ACC112 (cell line): Measurements from ENCODE around the gene SUCLG2.

Experiments
- H2AFZ ChIP-seq: fragments of 200-600 bp; sonication (generic); one replicate; pipeline ENCODE4 v1.6.0; 2017; ENCODE audit warnings: antibody characterized with exemption, low read length; ENCODE audit not compliant: unreplicated experiment
- H3K27ac ChIP-seq: fragments of 200-600 bp; sonication (generic); 2 replicates; pipeline ENCODE4 v1.5.1; 2014; ENCODE audit warnings: low read depth, mild to moderate bottlenecking, antibody characterized with exemption, low read length, moderate library complexity
- H3K27me3 ChIP-seq: fragments of 200-600 bp; sonication (generic); 2 replicates; pipeline ENCODE4 v1.6.1; 2014; ENCODE audit warnings: mild to moderate bottlenecking, antibody characterized with exemption, low read length, moderate library complexity, mixed read lengths; ENCODE audit not compliant: insufficient read depth
- H3K36me3 ChIP-seq: fragments of 200-600 bp; sonication (generic); 2 replicates; pipeline ENCODE4 v1.6.1; 2016; ENCODE audit warnings: mild to moderate bottlenecking, antibody characterized with exemption, low read length, moderate library complexity, mixed read lengths; ENCODE audit not compliant: insufficient read depth
- H3K4me1 ChIP-seq: fragments of 200-600 bp; sonication (generic); one replicate; pipeline ENCODE4 v1.6.1; 2016; ENCODE audit warnings: low read length, mixed read lengths; ENCODE audit not compliant: insufficient read depth, unreplicated experiment, control insufficient read depth
- H3K4me3 ChIP-seq: fragments of 200-600 bp; sonication (generic); 2 replicates; pipeline ENCODE4 v1.5.1; 2014; ENCODE audit warnings: mild to moderate bottlenecking, low read depth, low read length
- H3K79me2 ChIP-seq: fragments of 200-600 bp; sonication (generic); one replicate; pipeline ENCODE4 v1.6.0; 2016; ENCODE audit warnings: low read length; ENCODE audit not compliant: control insufficient read depth, unreplicated experiment, insufficient read depth

The SUCLG2 gene

DNA sequence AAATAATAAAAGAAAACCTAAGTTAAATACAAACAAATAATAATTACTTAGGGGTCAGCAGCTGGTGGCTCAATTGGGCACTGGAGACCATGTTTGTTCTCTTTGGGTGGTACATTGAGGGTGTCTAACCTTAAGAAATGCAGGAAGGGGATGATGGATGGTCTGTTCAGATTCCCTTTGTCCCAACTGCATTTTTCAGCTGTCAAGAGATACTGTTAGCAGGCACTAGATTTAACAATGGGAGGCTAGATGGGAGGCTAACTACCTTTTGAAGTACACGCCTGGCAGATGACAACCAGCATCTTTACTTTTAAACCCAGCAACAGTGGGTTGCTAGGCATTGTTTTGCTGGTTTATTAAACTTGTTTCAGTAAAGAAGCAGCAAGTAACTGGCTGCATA is 222.5 kb downstream of the SUCLG2 start:
- H3K4me3 ChIP-seq: no peak overlapping the region
- no peaks in the 10 kb centered on the region for H3K4me1 ChIP-seq
- H3K36me3 ChIP-seq: no peaks in the 10 kb centered on the region
- H3K27ac ChIP-seq: no peak overlapping the region
- H3K27me3 ChIP-seq: no peaks in the 10 kb centered on the region
- no peak overlapping the region for H2AFZ ChIP-seq
- no peaks in the 10 kb centered on the region for H3K79me2 ChIP-seq

DNA sequence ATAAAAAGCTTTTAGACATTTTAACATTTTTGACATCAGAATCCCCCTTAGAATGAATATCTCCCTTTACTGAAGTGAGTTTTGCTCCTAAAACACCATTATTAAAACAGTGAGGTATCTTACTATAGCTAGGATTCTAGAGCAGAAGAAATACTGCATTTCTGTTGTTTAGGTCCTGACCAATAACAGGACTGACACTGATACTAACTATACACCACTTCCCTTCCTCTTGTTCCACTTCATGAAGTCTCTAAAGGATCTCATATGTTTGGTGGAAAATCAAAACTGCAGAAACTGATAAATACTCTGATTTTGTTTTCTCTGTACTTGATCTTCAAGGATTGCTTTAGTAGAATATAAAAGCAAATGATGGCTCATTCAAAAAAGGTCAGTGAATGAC is 230.7 kb downstream of the SUCLG2 start:
- H3K4me1 ChIP-seq: no peaks in the 10 kb centered on the region
- peaks cover 17% of the 10 kb centered on the region for H3K36me3 ChIP-seq
- H3K79me2 ChIP-seq: no peaks in the 10 kb centered on the region
- H2AFZ ChIP-seq: no peak overlapping the region
- H3K27ac ChIP-seq: no peak overlapping the region
- H3K27me3 ChIP-seq: no peaks in the 10 kb centered on the region
- H3K4me3 ChIP-seq: no peak overlapping the region

DNA sequence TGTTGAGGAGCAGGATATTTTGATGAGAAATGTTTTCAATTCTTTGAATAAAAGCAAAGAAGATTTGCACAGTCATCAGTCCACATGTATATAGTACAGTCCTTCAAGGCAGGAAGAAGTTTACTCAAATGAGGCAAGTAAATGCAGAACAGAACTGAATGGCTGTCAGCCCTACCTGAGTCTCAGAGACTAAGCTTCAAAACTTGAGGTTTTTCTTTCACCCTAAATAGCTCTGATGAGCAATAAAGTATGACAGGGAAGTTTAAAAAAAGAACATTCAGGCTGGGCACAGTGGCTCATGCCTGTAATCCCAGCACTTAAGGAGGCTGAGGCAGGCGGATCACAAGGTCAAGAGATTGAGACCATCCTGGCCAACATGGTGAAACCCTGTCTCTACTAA is 232.5 kb downstream of the SUCLG2 start:
- H3K4me1 ChIP-seq: peaks cover 5% of the 10 kb centered on the region
- no peak overlapping the region for H3K27ac ChIP-seq
- H3K27me3 ChIP-seq: no peaks in the 10 kb centered on the region
- no peak overlapping the region for H2AFZ ChIP-seq
- H3K79me2 ChIP-seq: no peaks in the 10 kb centered on the region
- H3K4me3 ChIP-seq: no peak overlapping the region
- H3K36me3 ChIP-seq: peaks cover 17% of the 10 kb centered on the region

DNA sequence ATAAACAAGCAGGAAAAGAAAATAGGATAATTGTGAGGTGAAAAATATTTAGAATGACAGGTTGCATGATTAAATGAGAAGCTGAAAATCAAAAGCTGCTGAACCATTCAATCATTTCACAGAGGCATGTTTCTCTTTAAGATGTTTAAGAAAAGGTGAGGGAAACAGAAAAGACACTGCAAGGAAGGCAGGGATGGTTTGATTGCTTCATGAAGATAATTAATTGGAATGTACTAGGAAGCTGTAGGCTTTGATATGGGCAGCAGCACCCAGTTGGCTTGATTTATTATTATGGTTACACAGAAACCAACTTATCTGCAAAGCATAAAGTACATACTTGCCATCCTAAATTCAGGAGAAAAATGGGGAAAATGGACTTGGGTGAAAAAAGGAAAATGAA is 234.6 kb downstream of the SUCLG2 start:
- no peaks in the 10 kb centered on the region for H3K27me3 ChIP-seq
- no peak overlapping the region for H3K27ac ChIP-seq
- peaks cover 8% of the 10 kb centered on the region for H3K4me1 ChIP-seq
- H3K36me3 ChIP-seq: peaks cover 22% of the 10 kb centered on the region
- H2AFZ ChIP-seq: no peak overlapping the region
- H3K4me3 ChIP-seq: no peak overlapping the region
- H3K79me2 ChIP-seq: no peaks in the 10 kb centered on the region

DNA sequence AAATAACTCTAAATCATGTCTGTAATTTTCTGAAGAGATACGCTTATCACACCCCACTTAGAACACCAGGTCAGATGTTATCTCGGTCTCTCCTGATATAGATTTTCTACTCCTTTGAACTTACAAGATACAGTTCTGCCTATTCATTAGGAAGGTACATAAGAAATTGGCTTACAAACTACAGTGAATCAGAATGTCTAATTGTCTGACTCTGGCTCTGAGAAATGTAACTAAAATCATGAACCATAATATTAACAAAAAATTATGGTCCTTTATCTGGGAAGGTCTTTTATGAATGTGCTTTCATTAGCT is 235.2 kb downstream of the SUCLG2 start:
- H3K27me3 ChIP-seq: no peaks in the 10 kb centered on the region
- H3K79me2 ChIP-seq: no peaks in the 10 kb centered on the region

DNA sequence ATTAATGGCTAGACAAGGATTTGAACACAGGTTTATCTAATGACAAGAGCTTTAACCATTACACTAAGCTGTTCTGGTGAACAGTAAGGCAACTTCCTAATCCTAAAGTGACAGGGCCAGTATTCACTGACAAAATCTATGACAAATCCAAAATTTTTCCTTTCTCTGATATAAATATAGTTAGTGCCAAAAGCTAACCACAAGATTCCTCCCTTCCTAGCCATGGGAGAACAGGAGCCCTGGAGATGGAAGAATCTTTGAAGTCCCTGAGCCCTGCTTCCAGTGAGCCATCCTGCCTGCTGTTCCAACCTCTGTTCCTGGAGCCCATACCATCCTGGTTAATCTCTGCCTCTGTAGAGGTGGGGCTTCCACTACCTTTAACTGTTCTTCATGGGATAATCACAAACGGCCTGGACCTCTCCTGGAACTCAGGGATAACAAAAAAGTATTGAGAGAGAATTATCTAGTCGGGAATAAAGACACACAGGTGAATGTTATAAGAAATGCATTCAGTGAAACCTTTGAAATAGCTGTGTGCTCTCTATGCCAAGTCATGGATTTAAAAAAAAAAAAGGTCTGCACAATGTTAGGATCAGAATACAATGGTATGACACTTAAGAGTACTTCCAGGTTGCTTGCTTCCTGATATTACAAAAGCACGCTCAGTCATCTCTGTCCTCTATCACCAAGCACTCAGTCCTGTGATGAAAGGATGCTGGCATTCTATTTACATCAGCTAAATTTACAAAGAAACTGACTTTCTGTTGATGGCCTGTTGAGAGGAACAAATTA is 235.8 kb downstream of the SUCLG2 start:
- Histone ChIP-seq H3K27ac (no peak overlapping the region), H3K79me2 (no peaks in the 10 kb centered on the region), H3K36me3 (peaks cover 22% of the 10 kb centered on the region), H2AFZ (no peak overlapping the region), H3K4me1 (peaks cover 8% of the 10 kb centered on the region), H3K4me3 (no peak overlapping the region), H3K27me3 (no peaks in the 10 kb centered on the region)

More for the DNA sequence above, 235.2 kb downstream of the SUCLG2 start:
- Histone ChIP-seq H3K27ac (no peak overlapping the region), H3K4me3 (no peak overlapping the region), H2AFZ (no peak overlapping the region), H3K4me1 (peaks cover 8% of the 10 kb centered on the region), H3K36me3 (peaks cover 22% of the 10 kb centered on the region)

DNA sequence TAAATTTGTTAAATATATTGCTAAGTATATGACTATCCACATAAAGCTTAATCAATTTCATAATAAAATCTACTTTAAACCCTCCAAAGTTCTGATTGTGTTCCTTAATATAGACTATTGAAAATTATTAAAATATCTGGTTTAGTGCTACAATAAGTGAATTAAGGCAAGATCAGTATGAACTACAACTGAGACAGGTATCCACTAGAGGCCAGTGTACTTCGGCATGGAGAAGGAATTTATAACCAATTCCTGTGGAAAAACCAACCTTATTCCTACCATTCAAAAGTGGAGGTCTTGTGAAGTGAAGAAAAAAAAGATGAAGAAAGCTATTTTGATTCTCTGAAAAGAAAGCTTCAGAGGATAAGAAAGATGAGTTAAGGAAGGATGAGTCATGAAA is 237.7 kb downstream of the SUCLG2 start:
- H3K4me3 ChIP-seq: no peak overlapping the region
- H3K79me2 ChIP-seq: no peaks in the 10 kb centered on the region
- H3K36me3 ChIP-seq: peaks cover 22% of the 10 kb centered on the region
- no peak overlapping the region for H2AFZ ChIP-seq
- no peak overlapping the region for H3K27ac ChIP-seq
- H3K4me1 ChIP-seq: peaks cover 8% of the 10 kb centered on the region
- no peaks in the 10 kb centered on the region for H3K27me3 ChIP-seq

DNA sequence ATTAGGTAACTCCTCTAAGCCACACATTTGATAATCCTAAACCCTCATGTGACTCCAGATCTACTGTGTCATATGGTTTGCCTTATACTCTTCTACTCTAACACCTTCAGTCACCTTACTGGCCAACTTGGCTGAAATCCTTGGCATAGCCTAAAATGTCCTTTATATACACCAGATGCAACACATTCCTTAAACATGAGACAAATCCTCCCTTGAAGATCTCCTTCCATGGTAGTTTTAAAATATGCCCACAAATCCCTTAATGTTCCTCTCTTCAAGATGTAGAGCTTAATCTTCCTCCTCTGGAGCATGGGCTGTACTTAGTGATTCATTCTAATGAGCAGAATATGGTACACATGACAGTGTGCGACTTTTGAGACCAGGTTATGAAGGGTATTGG is 238.9 kb downstream of the SUCLG2 start:
- Histone ChIP-seq H3K27ac (no peak overlapping the region), H2AFZ (no peak overlapping the region), H3K4me3 (no peak overlapping the region), H3K79me2 (no peaks in the 10 kb centered on the region), H3K4me1 (peaks cover 8% of the 10 kb centered on the region), H3K36me3 (peaks cover 15% of the 10 kb centered on the region), H3K27me3 (no peaks in the 10 kb centered on the region)

DNA sequence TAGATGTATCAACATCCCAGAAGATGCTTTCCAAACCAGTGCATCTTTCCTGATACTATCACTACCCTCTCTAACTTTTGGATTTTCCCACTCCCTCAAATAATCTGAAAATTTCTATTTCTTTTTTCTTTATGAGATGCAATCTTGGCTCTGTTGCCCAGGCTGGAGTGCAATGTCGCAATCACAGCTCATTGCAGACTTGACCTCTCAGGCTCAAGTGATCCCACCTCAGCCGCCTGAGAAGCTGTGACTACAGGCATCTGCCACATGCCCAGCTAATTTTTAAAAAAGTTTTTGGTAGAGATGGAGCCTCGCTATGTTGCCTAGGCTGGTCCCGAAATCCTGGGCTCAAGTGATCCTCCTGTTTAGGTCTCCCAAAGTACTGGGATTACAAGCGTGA is 239.7 kb downstream of the SUCLG2 start:
- Histone ChIP-seq H3K27me3 (no peaks in the 10 kb centered on the region), H3K4me3 (no peak overlapping the region), H3K79me2 (no peaks in the 10 kb centered on the region), H2AFZ (no peak overlapping the region), H3K27ac (no peak overlapping the region), H3K4me1 (peaks cover 8% of the 10 kb centered on the region), H3K36me3 (0 out of 2 replicates have a peak, but pooled peaks cover 7% of the 10 kb centered on the region)

DNA sequence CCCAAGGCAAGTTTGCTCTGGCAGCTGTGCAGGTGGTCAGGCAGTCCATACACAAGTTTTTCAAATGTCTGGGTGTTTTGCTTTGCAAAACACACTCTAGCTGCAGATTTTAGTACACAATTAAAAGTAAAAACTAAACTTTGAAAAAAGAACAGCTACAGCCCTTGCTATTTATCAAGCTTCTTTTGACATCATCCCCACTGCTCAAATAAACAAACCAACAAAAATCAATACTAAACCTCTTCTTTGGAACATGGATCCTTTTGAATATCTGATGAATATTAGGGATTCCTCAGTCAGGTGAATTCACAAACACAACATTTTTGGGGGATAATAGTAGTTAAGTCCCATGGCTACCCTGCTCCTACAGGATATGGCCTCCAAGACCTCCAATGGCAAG is 249.2 kb downstream of the SUCLG2 start:
- no peaks in the 10 kb centered on the region for H3K27me3 ChIP-seq
- no peak overlapping the region for H3K27ac ChIP-seq
- H3K79me2 ChIP-seq: no peaks in the 10 kb centered on the region
- H3K36me3 ChIP-seq: peaks cover 6% of the 10 kb centered on the region; the same call in 1 of the 2 replicates
- H3K4me1 ChIP-seq: no peaks in the 10 kb centered on the region
- H2AFZ ChIP-seq: no peak overlapping the region
- no peak overlapping the region for H3K4me3 ChIP-seq

DNA sequence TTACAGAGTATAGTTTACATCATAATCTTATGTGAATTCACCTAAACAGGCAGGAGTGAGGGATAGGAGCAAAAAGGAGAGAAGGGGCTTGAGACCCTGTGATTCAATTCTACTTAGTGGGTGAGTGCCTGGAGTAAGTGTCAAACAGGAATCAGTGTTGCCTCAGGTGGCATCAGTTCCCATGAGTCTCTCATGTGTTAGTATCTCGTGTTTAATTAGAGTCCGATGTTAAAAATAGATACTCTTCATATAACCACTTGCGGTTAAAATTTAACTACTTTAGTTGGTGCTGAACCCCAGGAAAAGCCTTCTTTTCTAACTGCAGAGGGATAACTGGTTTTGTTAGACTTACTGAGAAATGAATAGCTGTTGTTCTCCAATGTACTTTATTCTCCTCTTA is 251.5 kb downstream of the SUCLG2 start:
- Histone ChIP-seq H3K36me3 (0 out of 2 replicates have a peak, but pooled peaks cover 2% of the 10 kb centered on the region), H3K27ac (no peak overlapping the region), H3K4me3 (no peak overlapping the region), H2AFZ (no peak overlapping the region), H3K4me1 (no peaks in the 10 kb centered on the region), H3K79me2 (no peaks in the 10 kb centered on the region), H3K27me3 (no peaks in the 10 kb centered on the region)
